OCI-LY3 (cell line): ENCODE data around the gene RHOH.
"Not testable (repeated sequence)": the region's sequence is repeated elsewhere in the genome, so short reads cannot be mapped to it uniquely, and the experiment has no call there.

Source experiments
- H2AFZ ChIP-seq: fragments of 200-600, 300-600 bp; shearing (Covaris generic); 2 replicates; pipeline ENCODE4 v1.6.0; 2014; ENCODE audit warnings: antibody characterized with exemption, low read depth, low read length
- H3K27ac ChIP-seq: fragments of 200-600, 300-600 bp; sonication (generic); 2 replicates; pipeline ENCODE4 v1.5.1; 2014; ENCODE audit warnings: mild to moderate bottlenecking, low read length, moderate library complexity, mixed read lengths
- H3K27me3 ChIP-seq: fragments of 200-600, 300-600 bp; sonication (generic); 2 replicates; pipeline ENCODE4 v1.6.1; 2014; ENCODE audit warnings: low read depth, low read length, mixed read lengths
- H3K36me3 ChIP-seq: fragments of 200-600, 300-600 bp; sonication (generic); replicated peaks from 2 replicates; pipeline ENCODE3; 2014; ENCODE audit warnings: low read depth, low read length, mixed read lengths
- H3K4me1 ChIP-seq: fragments of 300-600, 200-600 bp; sonication (generic); 2 replicates; pipeline ENCODE4 v1.6.1; 2014; ENCODE audit warnings: low read length, mixed read lengths
- H3K4me2 ChIP-seq: fragments of 200-600, 300-600 bp; sonication (generic); 2 replicates; pipeline ENCODE4 v1.6.1; 2014; ENCODE audit warnings: low read length, mixed read lengths
- H3K4me3 ChIP-seq: fragments of 300-600, 200-600 bp; sonication (generic); 2 replicates; pipeline ENCODE4 v1.5.1; 2014; ENCODE audit warnings: antibody characterized with exemption, mild to moderate bottlenecking, low read length, moderate library complexity
- H3K79me2 ChIP-seq: fragments of 300-600, 200-600 bp; shearing (Covaris generic); 2 replicates; pipeline ENCODE4 v1.6.1; 2014; ENCODE audit warnings: mild to moderate bottlenecking, low read length, mixed read lengths
- H3K9ac ChIP-seq: fragments of 300-600, 200-600 bp; shearing (Covaris generic); 2 replicates; pipeline ENCODE4 v1.6.0; 2014; ENCODE audit warnings: mild to moderate bottlenecking, low read length, moderate library complexity
- H3K9me3 ChIP-seq: fragments of 200-600, 300-600 bp; shearing (Covaris generic); 2 replicates; pipeline ENCODE4 v1.6.1; 2014; ENCODE audit warnings: low read length, mixed read lengths; ENCODE audit not compliant: insufficient read depth
- H4K20me1 ChIP-seq: fragments of 200-600, 300-600 bp; sonication (generic); 2 replicates; pipeline ENCODE4 v1.6.1; 2016; ENCODE audit warnings: low read length, mixed read lengths; ENCODE audit not compliant: insufficient read depth
- CTCF ChIP-seq: fragments of 200-600, 300-600 bp; sonication (generic); IDR thresholded peaks from 2 replicates; pipeline ENCODE4 v1.5.1; 2014; ENCODE audit warnings: antibody characterized with exemption, low read length, low read depth
- EZH2phosphoT487 ChIP-seq: fragments of 200-600 bp; shearing (Covaris generic); IDR thresholded peaks from 2 replicates; pipeline ENCODE4 v1.6.1; 2018; ENCODE audit warnings: antibody characterized with exemption, mixed run types, low read depth

RHOH gene

GRCh38 chr4:40196724-40197281 lies at the start of gene RHOH:
Gene RHOH (plus strand): TSS chr4:40197031. CDS start chr4:40243387, 46,356 bp downstream.
- Histone ChIP-seq H3K36me3 (peaks cover 41% of the 10 kb centered on the region), H3K79me2 (peaks cover 100% of the 10 kb centered on the region), H3K27me3 (no peaks in the 10 kb centered on the region), H3K9me3 (no peaks in the 10 kb centered on the region), H4K20me1 (peaks cover 25% of the 10 kb centered on the region), H3K27ac (peak within 1 kb of the TSS; percentile 96), H2AFZ (no peak within 1 kb of the TSS), H3K4me2 (peak within 1 kb of the TSS; percentile 95), H3K9ac (peak within 1 kb of the TSS; percentile 94), H3K4me1 (peaks cover 50% of the 10 kb centered on the region), H3K4me3 (peak within 1 kb of the TSS; percentile 97)
- no peak for TF ChIP-seq EZH2phosphoT487

GRCh38 chr4:40147490-40147889 lies 49.3 kb upstream of the RHOH start:
- peaks cover 11% of the 10 kb centered on the region; the same call in 1 of the 2 replicates for H3K9me3 ChIP-seq
- not testable (repeated sequence) for H3K9ac ChIP-seq, H3K4me2 ChIP-seq, H3K4me3 ChIP-seq, H4K20me1 ChIP-seq, H3K79me2 ChIP-seq, H2AFZ ChIP-seq, H3K27ac ChIP-seq, H3K4me1 ChIP-seq, H3K27me3 ChIP-seq
- H3K36me3 ChIP-seq: peaks cover 24% of the 10 kb centered on the region

GRCh38 chr4:40149960-40150385 lies 46.9 kb upstream of the RHOH start:
- H3K4me2 ChIP-seq: no peak overlapping the region

GRCh38 chr4:40150932-40151331 lies 45.9 kb upstream of the RHOH start:
- Histone ChIP-seq H3K9me3 (peaks cover 11% of the 10 kb centered on the region; the same call in 1 of the 2 replicates), H3K4me2 (no peak overlapping the region), H4K20me1 (no peaks in the 10 kb centered on the region), H3K36me3 (peaks cover 13% of the 10 kb centered on the region), H3K9ac (no peak overlapping the region), H3K79me2 (no peaks in the 10 kb centered on the region), H2AFZ (no peak overlapping the region), H3K4me3 (no peak overlapping the region), H3K27ac (no peak overlapping the region), H3K4me1 (no peaks in the 10 kb centered on the region), H3K27me3 (no peaks in the 10 kb centered on the region)
- TF ChIP-seq EZH2phosphoT487 (no peak), CTCF (no peak)

More at GRCh38 chr4:40149960-40150385, 46.9 kb upstream of the RHOH start:
- no peak overlapping the region for H3K4me3 ChIP-seq
- H3K9ac ChIP-seq: no peak overlapping the region
- no peaks in the 10 kb centered on the region for H4K20me1 ChIP-seq
- no peak overlapping the region for H2AFZ ChIP-seq
- H3K4me1 ChIP-seq: no peaks in the 10 kb centered on the region
- peaks cover 11% of the 10 kb centered on the region; the same call in 1 of the 2 replicates for H3K9me3 ChIP-seq
- H3K27me3 ChIP-seq: no peaks in the 10 kb centered on the region
- no peaks in the 10 kb centered on the region for H3K79me2 ChIP-seq
- peaks cover 13% of the 10 kb centered on the region for H3K36me3 ChIP-seq
- TF ChIP-seq EZH2phosphoT487 (no peak), CTCF (peak; percentile 85)
- H3K27ac ChIP-seq: no peak overlapping the region

GRCh38 chr4:40152637-40153036 lies 44.2 kb upstream of the RHOH start:
- H3K4me1 ChIP-seq: no peaks in the 10 kb centered on the region
- H4K20me1 ChIP-seq: no peaks in the 10 kb centered on the region
- H3K9me3 ChIP-seq: peaks cover 11% of the 10 kb centered on the region; the same call in 1 of the 2 replicates
- H3K4me3 ChIP-seq: no peak overlapping the region
- H3K36me3 ChIP-seq: peaks cover 13% of the 10 kb centered on the region
- no peaks in the 10 kb centered on the region for H3K79me2 ChIP-seq
- H2AFZ ChIP-seq: no peak overlapping the region
- H3K9ac ChIP-seq: no peak overlapping the region
- H3K27me3 ChIP-seq: no peaks in the 10 kb centered on the region
- TF ChIP-seq CTCF (no peak), EZH2phosphoT487 (no peak)
- H3K4me2 ChIP-seq: no peak overlapping the region
- H3K27ac ChIP-seq: no peak overlapping the region
